IMR-90 (cell line): Measurements from ENCODE around the gene CENPQ. TPM values are rescaled to one million over a fixed set of nuclear protein-coding genes. Genes with fewer than 3 reads are reported as not detected.

Source experiments
- ATAC-seq: fragments of 200-7000 bp; cut with Tn5 transposase; 2 replicates; pipeline ENCODE4 v1.9.1; 2020; ENCODE audit warnings: low read depth, mild to moderate bottlenecking, moderate library complexity
- BruUV-seq: library from RNA; stranded (reverse); fragments of 400-500 nt; replicated peaks from 2 replicates; lab custom pipeline; 2021; lab: Mats Ljungman, UMichigan
- CTCF ChIA-PET: fragments of 300-600 bp; formaldehyde crosslinking; extraction: SDS; loops from one replicate; lab custom pipeline; 2021; ENCODE audit warnings: antibody characterized with exemption; lab: Yijun Ruan, JAX
- POLR2A ChIA-PET: fragments of 300-600 bp; sonication (Branson Sonifier 250); formaldehyde crosslinking; loops from one replicate; lab custom pipeline; 2022; ENCODE audit warnings: antibody characterized with exemption; ENCODE audit not compliant: unreplicated experiment; lab: Charles Lee
- DNase-seq: peaks from one replicate; pipeline ENCODE4 v3.0.0; 2013
- H2AFZ ChIP-seq: replicated peaks from 2 replicates; pipeline ENCODE3; 2013; ENCODE audit warnings: low read length, mild to moderate bottlenecking; ENCODE audit not compliant: poor library complexity
- H2AK5ac ChIP-seq: 2 replicates; pipeline ENCODE4 v1.6.1; 2013; ENCODE audit warnings: low read depth, low read length, inconsistent platforms
- H2AK9ac ChIP-seq: replicated peaks from 2 replicates; pipeline ENCODE3; 2013; ENCODE audit warnings: mild to moderate bottlenecking, low read depth, low read length, moderate library complexity; ENCODE audit not compliant: poor library complexity
- H2BK120ac ChIP-seq: 2 replicates; pipeline ENCODE4 v1.6.1; 2013; ENCODE audit warnings: low read depth, low read length, inconsistent platforms
- H2BK15ac ChIP-seq: 3 replicates; pipeline ENCODE4 v1.6.1; 2013; ENCODE audit warnings: low read depth, low read length, inconsistent platforms
- H2BK20ac ChIP-seq: 2 replicates; pipeline ENCODE4 v1.6.1; 2013; ENCODE audit warnings: low read depth, mild to moderate bottlenecking, inconsistent platforms, low read length, moderate library complexity
- H2BK5ac ChIP-seq: 2 replicates; pipeline ENCODE4 v1.6.1; 2013; ENCODE audit warnings: mild to moderate bottlenecking, low read depth, low read length, inconsistent platforms; ENCODE audit not compliant: poor library complexity, severe bottlenecking
- H3K14ac ChIP-seq: replicated peaks from 2 replicates; pipeline ENCODE4 v1.6.1; 2013; ENCODE audit warnings: low read depth, low read length, inconsistent platforms
- H3K18ac ChIP-seq: 2 replicates; pipeline ENCODE4 v1.6.1; 2013; ENCODE audit warnings: low read depth, low read length, control low read depth
- H3K23ac ChIP-seq: 2 replicates; pipeline ENCODE4 v1.6.1; 2013; ENCODE audit warnings: low read depth, low read length, inconsistent platforms
- H3K27ac ChIP-seq: 2 replicates; pipeline ENCODE4 v1.5.1; 2013; ENCODE audit warnings: mild to moderate bottlenecking, control low read depth, low read length; ENCODE audit not compliant: insufficient read depth
- H3K27me3 ChIP-seq: 2 replicates; pipeline ENCODE4 v1.6.1; 2013; ENCODE audit warnings: low read length; ENCODE audit not compliant: control insufficient read depth, insufficient read depth
- H3K36me3 ChIP-seq: 2 replicates; pipeline ENCODE4 v1.6.1; 2013; ENCODE audit warnings: low read length, mixed read lengths; ENCODE audit not compliant: control insufficient read depth, insufficient read depth
- H3K4ac ChIP-seq: 2 replicates; pipeline ENCODE4 v1.6.1; 2013; ENCODE audit warnings: low read depth, low read length, inconsistent platforms
- H3K4me1 ChIP-seq: 2 replicates; pipeline ENCODE4 v1.6.1; 2013; ENCODE audit warnings: low read length, mixed read lengths; ENCODE audit not compliant: control insufficient read depth, insufficient read depth
- H3K4me2 ChIP-seq: 2 replicates; pipeline ENCODE4 v1.6.1; 2013; ENCODE audit warnings: low read depth, mild to moderate bottlenecking, control low read depth, low read length, moderate library complexity
- H3K4me3 ChIP-seq: 2 replicates; pipeline ENCODE4 v1.5.1; 2013; ENCODE audit warnings: low read depth, mild to moderate bottlenecking, control low read depth, low read length, moderate library complexity; ENCODE audit not compliant: insufficient read depth
- H3K56ac ChIP-seq: 2 replicates; pipeline ENCODE4 v1.6.1; 2013; ENCODE audit warnings: low read length, inconsistent platforms; ENCODE audit not compliant: insufficient read depth; ENCODE audit errors: extremely low read depth
- H3K79me1 ChIP-seq, 2 experiments: 2 replicates each; pipeline ENCODE4 v1.6.1; 2013; ENCODE audit warnings: low read length in 2 of 2, inconsistent platforms in 1 of 2, low read depth in 1 of 2
- H3K9ac ChIP-seq: 2 replicates; pipeline ENCODE4 v1.6.1; 2013; ENCODE audit warnings: low read depth, low read length, control low read depth
- H3K9me1 ChIP-seq: 2 replicates; pipeline ENCODE4 v1.6.1; 2013; ENCODE audit warnings: low read length, inconsistent platforms; ENCODE audit not compliant: insufficient read depth
- H3K9me3 ChIP-seq: 2 replicates; pipeline ENCODE4 v1.6.1; 2013; ENCODE audit warnings: low read length; ENCODE audit not compliant: control insufficient read depth, insufficient read depth
- H4K20me1 ChIP-seq: 2 replicates; pipeline ENCODE4 v1.6.1; 2013; ENCODE audit warnings: low read length, inconsistent platforms; ENCODE audit not compliant: insufficient read depth
- H4K5ac ChIP-seq: 2 replicates; pipeline ENCODE4 v1.6.1; 2013; ENCODE audit warnings: mild to moderate bottlenecking, low read depth, low read length, control low read depth
- H4K8ac ChIP-seq, 2 experiments: 2 replicates each; pipeline ENCODE4 v1.6.1; 2013; ENCODE audit warnings: low read depth in 2 of 2, low read length in 2 of 2, control low read depth in 1 of 2, inconsistent platforms in 1 of 2
- H4K91ac ChIP-seq: 2 replicates; pipeline ENCODE4 v1.6.1; 2013; ENCODE audit warnings: low read depth, low read length, inconsistent platforms; ENCODE audit not compliant: insufficient read depth
- BHLHE40 ChIP-seq: fragments of 150-350 bp; IDR thresholded peaks from 2 replicates; pipeline ENCODE4 v1.6.1; 2016; ENCODE audit warnings: mild to moderate bottlenecking, low read depth, low read length
- MXI1 ChIP-seq: IDR thresholded peaks from 2 replicates; pipeline ENCODE4 v1.6.1; 2012; ENCODE audit warnings: low read depth, mild to moderate bottlenecking, low read length, moderate library complexity, borderline replicate concordance
- NFE2L2 ChIP-seq: fragments of 150-350 bp; IDR thresholded peaks from 2 replicates; pipeline ENCODE4 v1.6.1; 2016; ENCODE audit warnings: low read depth, mild to moderate bottlenecking, low read length
- POLR2A ChIP-seq: IDR thresholded peaks from 2 replicates; pipeline ENCODE4 v1.6.1; 2012; ENCODE audit warnings: mild to moderate bottlenecking, low read depth, low read length
- RAD21 ChIP-seq: IDR thresholded peaks from 2 replicates; pipeline ENCODE4 v1.6.1; 2012; ENCODE audit warnings: low read length, improper control_type of control experiment
- RCOR1 ChIP-seq: IDR thresholded peaks from 2 replicates; pipeline ENCODE4 v1.6.1; 2012; ENCODE audit warnings: mild to moderate bottlenecking, low read length, improper control_type of control experiment; ENCODE audit not compliant: insufficient replicate concordance
- SMC3 ChIP-seq: fragments of 150-350 bp; IDR thresholded peaks from 2 replicates; pipeline ENCODE4 v1.6.1; 2016; ENCODE audit warnings: low read depth, mild to moderate bottlenecking, antibody characterized with exemption, low read length, moderate library complexity
- WGBS, 2 experiments: methylation state at CpG; one replicate each; pipeline versions ENCODE4 v1.1.5 to v1.1.7; 2013; ENCODE audit warnings: missing lambda C conversion rate in 2 of 2; ENCODE audit not compliant: insufficient read length in 1 of 2; ENCODE audit errors: extremely low coverage in 2 of 2; 5-methylcytosine and 5-hydroxymethylcytosine counted together
- dilution Hi-C: fragments of 300-500 bp; cut with HindIII; formaldehyde crosslinking; loops from one replicate; pipeline ENCODE4 v1.14.3; 2018; ENCODE audit warnings: low sequenced_read_pairs; ENCODE audit not compliant: unreplicated experiment
- in situ Hi-C: fragments of 300-500 bp; cut with MboI; formaldehyde crosslinking; loops from 3 replicates; pipeline ENCODE4 v1.14.3; 2019; ENCODE audit warnings: low sequenced_read_pairs, inconsistent platforms, mixed read lengths
- intact Hi-C: fragments of 100-400 bp; cut with micrococcal nuclease; formaldehyde crosslinking; loops from 2 replicates; pipeline ENCODE4 v1.10.0; 2022
- polyA plus RNA-seq, 3 experiments: library from polyadenylated mRNA; depleted of rRNA; stranded (reverse); fragments of >200 nt; gene quantifications; 2 replicates each; pipeline ENCODE4 v1.2.3, GENCODE V29; 2012; ENCODE audit warnings: low replicate concordance in 1 of 3
- total RNA-seq: library from RNA; depleted of rRNA; stranded (reverse); fragments of >200 nt; gene quantifications from 2 replicates; pipeline ENCODE4 v1.2.3, GENCODE V29; 2012
- TF ChIP-seq, protein P1 (sequence below): fragments of 150-350 bp; IDR thresholded peaks from 2 replicates; pipeline ENCODE4 v1.6.1; 2017; ENCODE audit warnings: mild to moderate bottlenecking, antibody characterized with exemption, low read length, low read depth
- TF ChIP-seq, protein P2 (sequence below): conservative IDR thresholded peaks from 2 replicates; pipeline ENCODE4 v1.5.1; 2012; ENCODE audit warnings: mild to moderate bottlenecking, low read depth, low read length, improper control_type of control experiment

CENPQ gene
- total and polyA plus RNA-seq, 2 of the 4 experiments (the other 2 are of a cell fraction), result 2.2 to 3.7 TPM

DNA sequence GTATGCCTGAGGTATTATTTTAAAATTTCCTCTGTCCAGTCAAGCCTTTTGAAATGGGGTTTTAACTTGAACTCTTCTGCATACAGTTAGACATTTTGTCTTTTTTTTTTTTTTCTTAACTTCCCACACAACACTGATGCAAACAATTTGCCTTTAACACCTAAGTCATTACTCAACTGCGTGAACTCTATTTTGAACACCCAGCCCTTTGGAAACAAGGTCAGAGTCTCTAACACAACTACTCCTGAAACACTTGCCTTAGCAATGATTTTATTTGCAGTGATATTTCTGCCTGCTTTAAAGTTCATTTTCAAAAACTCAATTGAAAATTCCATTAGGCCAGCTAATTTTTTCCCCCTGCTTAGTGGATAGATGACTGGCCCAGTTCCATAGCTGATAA is 60.7 kb downstream of the CENPQ start:
- H3K27me3 ChIP-seq, result no peaks in the 10 kb centered on the region
- no peaks in the 10 kb centered on the region for H3K9me3 ChIP-seq
- ChIA-PET POLR2A (no interaction called here), CTCF (no interaction called here)
- H4K8ac ChIP-seq, result no peak overlapping the region
- no peak overlapping the region for H3K4ac ChIP-seq
- no peak overlapping the region for H4K5ac ChIP-seq
- H2BK5ac ChIP-seq, result no peak overlapping the region
- in situ Hi-C loops, result loop anchor here (10.0 kb wide), 1 partner anchor 81 kb away; no protein-coding TSS in a partner anchor
- H3K4me1 ChIP-seq, result no peaks in the 10 kb centered on the region
- no peak overlapping the region for H3K4me2 ChIP-seq
- no peak overlapping the region for H2AK9ac ChIP-seq
- no peak overlapping the region for H2AK5ac ChIP-seq
- H3K56ac ChIP-seq, result no peak overlapping the region
- dilution Hi-C loops, result no loop called here
- intact Hi-C loops, result no loop called here
- WGBS, 2 experiments, result no CpG with 5 or more reads among the region's 1 CpG
- TF ChIP-seq, protein P1, sequence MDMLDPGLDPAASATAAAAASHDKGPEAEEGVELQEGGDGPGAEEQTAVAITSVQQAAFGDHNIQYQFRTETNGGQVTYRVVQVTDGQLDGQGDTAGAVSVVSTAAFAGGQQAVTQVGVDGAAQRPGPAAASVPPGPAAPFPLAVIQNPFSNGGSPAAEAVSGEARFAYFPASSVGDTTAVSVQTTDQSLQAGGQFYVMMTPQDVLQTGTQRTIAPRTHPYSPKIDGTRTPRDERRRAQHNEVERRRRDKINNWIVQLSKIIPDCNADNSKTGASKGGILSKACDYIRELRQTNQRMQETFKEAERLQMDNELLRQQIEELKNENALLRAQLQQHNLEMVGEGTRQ, result no peak
- TF ChIP-seq RCOR1, result no peak
- no peak for TF ChIP-seq MXI1
- no peak for TF ChIP-seq POLR2A
- no peak for TF ChIP-seq SMC3
- TF ChIP-seq NFE2L2, result no peak
- TF ChIP-seq, protein P2, sequence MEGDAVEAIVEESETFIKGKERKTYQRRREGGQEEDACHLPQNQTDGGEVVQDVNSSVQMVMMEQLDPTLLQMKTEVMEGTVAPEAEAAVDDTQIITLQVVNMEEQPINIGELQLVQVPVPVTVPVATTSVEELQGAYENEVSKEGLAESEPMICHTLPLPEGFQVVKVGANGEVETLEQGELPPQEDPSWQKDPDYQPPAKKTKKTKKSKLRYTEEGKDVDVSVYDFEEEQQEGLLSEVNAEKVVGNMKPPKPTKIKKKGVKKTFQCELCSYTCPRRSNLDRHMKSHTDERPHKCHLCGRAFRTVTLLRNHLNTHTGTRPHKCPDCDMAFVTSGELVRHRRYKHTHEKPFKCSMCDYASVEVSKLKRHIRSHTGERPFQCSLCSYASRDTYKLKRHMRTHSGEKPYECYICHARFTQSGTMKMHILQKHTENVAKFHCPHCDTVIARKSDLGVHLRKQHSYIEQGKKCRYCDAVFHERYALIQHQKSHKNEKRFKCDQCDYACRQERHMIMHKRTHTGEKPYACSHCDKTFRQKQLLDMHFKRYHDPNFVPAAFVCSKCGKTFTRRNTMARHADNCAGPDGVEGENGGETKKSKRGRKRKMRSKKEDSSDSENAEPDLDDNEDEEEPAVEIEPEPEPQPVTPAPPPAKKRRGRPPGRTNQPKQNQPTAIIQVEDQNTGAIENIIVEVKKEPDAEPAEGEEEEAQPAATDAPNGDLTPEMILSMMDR, result no peak
- no peak for TF ChIP-seq RAD21
- TF ChIP-seq BHLHE40, result no peak
- H4K91ac ChIP-seq, result no peak overlapping the region
- no peak overlapping the region for H2BK20ac ChIP-seq
- no peak for ATAC-seq
- no peaks in the 10 kb centered on the region for H3K9me1 ChIP-seq
- no peak overlapping the region for H3K9ac ChIP-seq
- BruUV-seq, result no TSS peak
- H3K4me3 ChIP-seq, result no peak overlapping the region
- H3K23ac ChIP-seq, result no peak overlapping the region
- DNase-seq, result no peak
- H3K18ac ChIP-seq, result no peak overlapping the region
- H2AFZ ChIP-seq, result no peak overlapping the region
- H2BK15ac ChIP-seq, result no peak overlapping the region
- no peaks in the 10 kb centered on the region for H3K79me1 ChIP-seq
- no peak overlapping the region for H2BK120ac ChIP-seq
- no peak overlapping the region for H3K27ac ChIP-seq
- no peak overlapping the region for H3K14ac ChIP-seq
- H4K20me1 ChIP-seq, result no peaks in the 10 kb centered on the region
- no peaks in the 10 kb centered on the region for H3K36me3 ChIP-seq
